ENCODE data around the gene EML3.

DNA sequence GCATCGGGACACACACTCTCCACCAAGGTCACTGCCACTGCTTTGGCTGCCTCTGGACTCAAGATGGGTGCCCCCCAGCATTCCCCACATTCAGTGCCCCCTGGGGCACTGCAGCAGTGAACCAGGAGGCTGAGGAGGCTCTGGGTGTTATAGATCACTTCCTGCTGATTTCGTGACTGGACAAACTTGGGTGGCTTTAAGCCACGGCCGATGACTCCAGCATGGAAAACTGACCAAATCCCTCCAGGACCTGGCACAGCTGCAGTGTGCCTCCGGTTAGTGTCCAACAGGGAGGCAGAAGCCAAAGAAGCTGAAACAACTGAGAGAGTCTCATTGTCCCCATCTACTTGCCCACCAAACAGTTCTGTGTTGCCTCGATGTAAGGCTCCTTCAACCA lies 35.0 kb upstream of the EML3 start:
- TF ChIP-seq, protein P1, sequence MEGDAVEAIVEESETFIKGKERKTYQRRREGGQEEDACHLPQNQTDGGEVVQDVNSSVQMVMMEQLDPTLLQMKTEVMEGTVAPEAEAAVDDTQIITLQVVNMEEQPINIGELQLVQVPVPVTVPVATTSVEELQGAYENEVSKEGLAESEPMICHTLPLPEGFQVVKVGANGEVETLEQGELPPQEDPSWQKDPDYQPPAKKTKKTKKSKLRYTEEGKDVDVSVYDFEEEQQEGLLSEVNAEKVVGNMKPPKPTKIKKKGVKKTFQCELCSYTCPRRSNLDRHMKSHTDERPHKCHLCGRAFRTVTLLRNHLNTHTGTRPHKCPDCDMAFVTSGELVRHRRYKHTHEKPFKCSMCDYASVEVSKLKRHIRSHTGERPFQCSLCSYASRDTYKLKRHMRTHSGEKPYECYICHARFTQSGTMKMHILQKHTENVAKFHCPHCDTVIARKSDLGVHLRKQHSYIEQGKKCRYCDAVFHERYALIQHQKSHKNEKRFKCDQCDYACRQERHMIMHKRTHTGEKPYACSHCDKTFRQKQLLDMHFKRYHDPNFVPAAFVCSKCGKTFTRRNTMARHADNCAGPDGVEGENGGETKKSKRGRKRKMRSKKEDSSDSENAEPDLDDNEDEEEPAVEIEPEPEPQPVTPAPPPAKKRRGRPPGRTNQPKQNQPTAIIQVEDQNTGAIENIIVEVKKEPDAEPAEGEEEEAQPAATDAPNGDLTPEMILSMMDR (optimal IDR thresholded peaks at IDR 0.05 in 1 of 3, IDR thresholded peaks at IDR 0.05 in 1 of 3, conservative IDR thresholded peaks at IDR 0.05 in 1 of 3; ENCODE audit: extremely low read depth in 1 of 3, insufficient read depth in 2 of 3, low read length in 3 of 3) = no peak
- TF ChIP-seq EZH2 (IDR thresholded peaks at IDR 0.05; ENCODE audit: low read length) = no peak

All from keratinocyte (primary cell).